ENCODE data around the gene RBPMS2. TPM values are rescaled to one million over a fixed set of nuclear protein-coding genes. Genes with fewer than 3 reads are reported as not detected.

Gene RBPMS2
- total RNA-seq, 6 experiments from 2014 or later, result 0.14 TPM; not detected in 5

- Mint-ChIP-seq H3K9me3 (no peaks in the 10 kb centered on the region), H3K4me1 (ENCODE audit: low read depth) (peaks cover 21% of the 10 kb centered on the region), H3K4me3 (no peak overlapping the region), H3K36me3 (ENCODE audit: low read depth) (peaks cover 12% of the 10 kb centered on the region), H3K27me3 (ENCODE audit: insufficient read depth) (peaks cover under 1% of the 10 kb centered on the region), H3K27ac (no peak overlapping the region)
- no peak for DNase-seq
- TF ChIP-seq CTCF (IDR thresholded peaks at IDR 0.05), result no peak
Observed at GRCh38 chr15:64691896-64692565, 83.4 kb downstream of the RBPMS2 start.

DNA sequence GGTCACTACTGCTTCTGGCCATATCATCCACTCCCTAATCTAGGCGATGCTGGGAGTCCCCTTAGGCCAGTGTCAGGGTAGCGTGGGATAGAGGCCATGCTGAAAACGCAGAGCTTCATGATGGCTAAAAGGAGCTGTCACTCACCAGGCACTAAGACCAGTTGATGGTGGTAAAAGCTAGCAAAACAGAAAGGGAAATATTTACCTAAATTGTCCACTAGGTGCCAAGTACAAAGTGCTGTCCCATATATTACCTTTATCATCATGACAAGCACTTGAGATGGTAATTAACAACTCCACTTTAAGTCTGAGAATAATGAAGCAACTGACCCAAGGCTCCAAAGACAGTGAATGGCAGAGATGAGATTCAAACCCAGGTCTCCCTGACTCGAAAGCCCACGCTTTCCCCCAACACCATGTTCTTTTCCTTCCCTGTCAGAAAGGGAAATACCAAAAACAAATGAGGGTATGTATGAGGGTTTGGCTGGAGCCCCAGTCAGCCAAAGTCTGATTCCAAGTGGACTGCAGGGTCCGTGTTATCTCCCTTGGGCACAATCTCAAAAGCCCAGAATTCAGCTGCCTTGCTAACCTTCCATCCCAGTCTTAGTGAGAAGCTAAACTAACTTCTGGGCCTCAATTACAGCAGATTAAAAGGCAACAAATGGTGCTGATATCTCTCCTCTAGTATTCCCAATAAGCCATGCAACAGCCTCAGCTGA, 84.7 kb downstream of the RBPMS2 start:
- Mint-ChIP-seq H3K9me3 (no peaks in the 10 kb centered on the region), H3K4me1 (ENCODE audit: low read depth) (peaks cover 19% of the 10 kb centered on the region), H3K27ac (0 out of 2 replicates have a peak overlapping the region, but pooled peaks have one; percentile 2), H3K4me3 (no peak overlapping the region), H3K27me3 (ENCODE audit: insufficient read depth) (peaks cover 4% of the 10 kb centered on the region), H3K36me3 (ENCODE audit: low read depth) (peaks cover 22% of the 10 kb centered on the region)
- DNase-seq, result no peak
- peak; percentile 57; the same call in 1 of the 2 replicates for TF ChIP-seq CTCF (IDR thresholded peaks at IDR 0.05)

DNA sequence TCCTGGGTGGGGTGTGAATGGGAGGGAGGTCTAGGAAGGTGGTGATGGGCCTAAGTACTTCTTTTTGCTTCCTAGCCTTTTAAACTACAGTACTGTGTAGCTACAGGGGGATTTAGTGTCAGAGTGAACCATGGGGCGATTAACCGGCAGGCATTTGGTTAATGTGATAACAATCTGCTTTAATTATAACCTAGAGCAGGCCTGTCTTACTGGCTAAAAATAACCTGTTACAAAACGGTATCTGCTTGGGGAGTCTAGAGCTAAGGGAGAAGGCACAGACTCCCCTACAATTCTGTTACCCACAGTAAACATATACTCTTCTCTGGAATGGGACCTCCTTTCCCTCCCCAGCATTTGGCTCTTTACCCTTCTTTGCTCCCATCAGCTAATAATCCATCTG, 85.4 kb downstream of the RBPMS2 start:
- H3K36me3 Mint-ChIP-seq (ENCODE audit: low read depth), result peaks cover 16% of the 10 kb centered on the region; the same call in 1 of the 2 replicates
- H3K27ac Mint-ChIP-seq, result peak overlapping the region; percentile 2; the same call in 1 of the 2 replicates
- no peaks in the 10 kb centered on the region for H3K9me3 Mint-ChIP-seq
- DNase-seq, result no peak
- H3K27me3 Mint-ChIP-seq (ENCODE audit: insufficient read depth), result peaks cover 4% of the 10 kb centered on the region
- peaks cover 12% of the 10 kb centered on the region for H3K4me1 Mint-ChIP-seq (ENCODE audit: low read depth)
- no peak overlapping the region for H3K4me3 Mint-ChIP-seq
- TF ChIP-seq CTCF (IDR thresholded peaks at IDR 0.05), result no peak

Small RNAs within 50 kb of the gene (microRNA-seq; reads per million reads assigned to microRNA genes)
- gene MIR1272, result not detected

Other genes starting within 250 kb of the RBPMS2 start
- gene PIF1, start 50.1 kb upstream of the RBPMS2 start, total RNA-seq (2021; fragmentation: NEBNext Ultra II Directional; extraction: Animal tissue kit (Norgen Biotek cat#: 25700)), result 10 to 100 TPM in 1 of 6 experiments, 1 to 10 TPM in 5; 4.0 to 10.7 (median 8.4) TPM
- 10 to 100 TPM; 23.0 to 28.3 (median 25.4) TPM for gene PLEKHO2, start 66.3 kb upstream of the RBPMS2 start, total RNA-seq (2021; fragmentation: NEBNext Ultra II Directional; extraction: Animal tissue kit (Norgen Biotek cat#: 25700))
- 1 to 10 TPM; 1.3 to 2.4 (median 1.9) TPM for gene ANKDD1A, start 136.3 kb upstream of the RBPMS2 start, total RNA-seq (2021; fragmentation: NEBNext Ultra II Directional; extraction: Animal tissue kit (Norgen Biotek cat#: 25700))
- 10 to 100 TPM; 66.4 to 91.3 (median 78.3) TPM for gene SPG21, start 214.3 kb upstream of the RBPMS2 start, total RNA-seq (2021; fragmentation: NEBNext Ultra II Directional; extraction: Animal tissue kit (Norgen Biotek cat#: 25700))